ENCODE data around the gene TMEM39A. TPM values are rescaled to one million over a fixed set of nuclear protein-coding genes. Genes with fewer than 3 reads are reported as not detected.

Gene TMEM39A
- total and polyA plus RNA-seq, 2 donors (not counting 1 experiment from before 2014, with no cell fraction given): 48.0 to 59.0 TPM

- H3K36me3 ChIP-seq (ENCODE audit: control insufficient read depth, insufficient read depth, low read length): no peaks in the 10 kb centered on the region
- no peak overlapping the region for H2AFZ ChIP-seq (ENCODE audit: low read length)
- H3K4me3 ChIP-seq (replicated peaks in 1 of 4; ENCODE audit: control extremely low read depth in 1 of 4, insufficient read depth in 1 of 4, low read depth in 3 of 4, low read length in 4 of 4): no peak overlapping the region
- H3K4me1 ChIP-seq (ENCODE audit: control insufficient read depth, extremely low read depth, insufficient read depth, low read length): no peaks in the 10 kb centered on the region
- no peak overlapping the region for H3K4me2 ChIP-seq (ENCODE audit: extremely low read depth, insufficient read depth, low read length)
- DNase-seq (ENCODE audit: low read depth in 2 of 2): peak in 1 of 2 donors; percentile 29
- H3K27ac ChIP-seq (ENCODE audit: insufficient read depth, low read length): no peak overlapping the region
- H3K79me2 ChIP-seq (ENCODE audit: control insufficient read depth, insufficient read depth, low read length): no peaks in the 10 kb centered on the region
- H3K27me3 ChIP-seq (ENCODE audit: control insufficient read depth, insufficient read depth, low read length): no peaks in the 10 kb centered on the region
- no peaks in the 10 kb centered on the region for H3K9me3 ChIP-seq (ENCODE audit: control insufficient read depth, insufficient read depth, low read depth, low read length)
- TF ChIP-seq CTCF (conservative IDR thresholded peaks at IDR 0.05 in 1 of 2, IDR thresholded peaks at IDR 0.05 in 1 of 2; ENCODE audit: low read depth in 1 of 2, low read length in 2 of 2): no peak
- no peak for TF ChIP-seq EZH2 (IDR thresholded peaks at IDR 0.05; ENCODE audit: low read length, missing control alignments)
- no peaks in the 10 kb centered on the region for H4K20me1 ChIP-seq (ENCODE audit: control insufficient read depth, extremely low read depth, insufficient read depth, low read length)
- H3K9ac ChIP-seq (ENCODE audit: insufficient read depth, low read length): no peak overlapping the region
These were observed 28.7 kb upstream of the TMEM39A start for GRCh38 chr3:119492128-119492527.

- H3K4me2 ChIP-seq (ENCODE audit: extremely low read depth, insufficient read depth, low read length): no peak overlapping the region
- no peak overlapping the region for H3K4me3 ChIP-seq (replicated peaks in 1 of 4; ENCODE audit: control extremely low read depth in 1 of 4, insufficient read depth in 1 of 4, low read depth in 3 of 4, low read length in 4 of 4)
- H2AFZ ChIP-seq (ENCODE audit: low read length): no peak overlapping the region
- no peaks in the 10 kb centered on the region for H3K4me1 ChIP-seq (ENCODE audit: control insufficient read depth, extremely low read depth, insufficient read depth, low read length)
- H4K20me1 ChIP-seq (ENCODE audit: control insufficient read depth, extremely low read depth, insufficient read depth, low read length): no peaks in the 10 kb centered on the region
- no peak overlapping the region for H3K27ac ChIP-seq (ENCODE audit: insufficient read depth, low read length)
- no peaks in the 10 kb centered on the region for H3K36me3 ChIP-seq (ENCODE audit: control insufficient read depth, insufficient read depth, low read length)
- no peak for TF ChIP-seq EZH2 (IDR thresholded peaks at IDR 0.05; ENCODE audit: low read length, missing control alignments)
- no peaks in the 10 kb centered on the region for H3K79me2 ChIP-seq (ENCODE audit: control insufficient read depth, insufficient read depth, low read length)
- H3K9ac ChIP-seq (ENCODE audit: insufficient read depth, low read length): no peak overlapping the region
- no peaks in the 10 kb centered on the region for H3K9me3 ChIP-seq (ENCODE audit: control insufficient read depth, insufficient read depth, low read depth, low read length)
- DNase-seq (ENCODE audit: low read depth in 2 of 2): no peak
- no peaks in the 10 kb centered on the region for H3K27me3 ChIP-seq (ENCODE audit: control insufficient read depth, insufficient read depth, low read length)
These were observed 26.7 kb upstream of the TMEM39A start for GRCh38 chr3:119490153-119490552.

GRCh38 chr3:119485563-119485962, 22.1 kb upstream of the TMEM39A start:
- Histone ChIP-seq H3K36me3 (ENCODE audit: control insufficient read depth, insufficient read depth, low read length) (no peaks in the 10 kb centered on the region), H2AFZ (ENCODE audit: low read length) (no peak overlapping the region)

More at GRCh38 chr3:119485563-119485962, 22.1 kb upstream of the TMEM39A start:
- Histone ChIP-seq H3K9me3 (ENCODE audit: control insufficient read depth, insufficient read depth, low read depth, low read length) (no peaks in the 10 kb centered on the region), H3K27me3 (ENCODE audit: control insufficient read depth, insufficient read depth, low read length) (no peaks in the 10 kb centered on the region), H3K9ac (ENCODE audit: insufficient read depth, low read length) (no peak overlapping the region), H3K27ac (ENCODE audit: insufficient read depth, low read length) (no peak overlapping the region), H3K4me3 (replicated peaks in 1 of 4; ENCODE audit: control extremely low read depth in 1 of 4, insufficient read depth in 1 of 4, low read depth in 3 of 4, low read length in 4 of 4) (no peak overlapping the region), H3K79me2 (ENCODE audit: control insufficient read depth, insufficient read depth, low read length) (no peaks in the 10 kb centered on the region), H3K4me2 (ENCODE audit: extremely low read depth, insufficient read depth, low read length) (no peak overlapping the region), H4K20me1 (ENCODE audit: control insufficient read depth, extremely low read depth, insufficient read depth, low read length) (no peaks in the 10 kb centered on the region), H3K4me1 (ENCODE audit: control insufficient read depth, extremely low read depth, insufficient read depth, low read length) (no peaks in the 10 kb centered on the region)
- no peak for DNase-seq (ENCODE audit: low read depth in 2 of 2)
- TF ChIP-seq CTCF (conservative IDR thresholded peaks at IDR 0.05 in 1 of 2, IDR thresholded peaks at IDR 0.05 in 1 of 2; ENCODE audit: low read depth in 1 of 2, low read length in 2 of 2) (no peak), EZH2 (IDR thresholded peaks at IDR 0.05; ENCODE audit: low read length, missing control alignments) (no peak)
